Activated CD8-positive, alpha-beta T cell treated with anti-CD3 and anti-CD28 coated beads for 36 hours (primary cell): ENCODE measurements around the gene CXCR6. TPM values are rescaled to one million over a fixed set of nuclear protein-coding genes. Genes with fewer than 3 reads are reported as not detected.

Experiments
- ATAC-seq: fragments of 200-7000 bp; cut with Tn5 transposase; one replicate; pipeline ENCODE4 v1.10.0; 2021; ENCODE audit warnings: mild to moderate bottlenecking, moderate library complexity
- CTCF ChIA-PET: fragments of 350-600 bp; sonication (Branson Sonifier 250); formaldehyde crosslinking; loops from one replicate; lab custom pipeline; 2021; ENCODE audit warnings: antibody characterized with exemption; lab: Charles Lee
- POLR2A ChIA-PET: fragments of 350-600 bp; sonication (Branson Sonifier 250); formaldehyde crosslinking; loops from one replicate; lab custom pipeline; 2021; ENCODE audit warnings: antibody characterized with exemption; lab: Charles Lee
- DNase-seq: peaks from one replicate; pipeline ENCODE4 v3.0.0-alpha.2; 2020
- H3K27ac Mint-ChIP-seq: one replicate; pipeline ENCODE4 v1.8.0; 2021; ENCODE audit warnings: mild to moderate bottlenecking, mixed read lengths
- H3K27me3 Mint-ChIP-seq: one replicate; pipeline ENCODE4 v1.8.0; 2021; ENCODE audit warnings: mixed read lengths
- H3K36me3 Mint-ChIP-seq: one replicate; pipeline ENCODE4 v1.8.0; 2021; ENCODE audit warnings: low read depth, mixed read lengths
- H3K4me1 Mint-ChIP-seq: one replicate; pipeline ENCODE4 v1.8.0; 2021; ENCODE audit warnings: low read depth, mixed read lengths
- H3K4me3 Mint-ChIP-seq: one replicate; pipeline ENCODE4 v1.8.0; 2021; ENCODE audit warnings: mild to moderate bottlenecking, moderate library complexity, mixed read lengths
- H3K9me3 Mint-ChIP-seq: one replicate; pipeline ENCODE4 v1.8.0; 2021; ENCODE audit warnings: mixed read lengths
- CTCF ChIP-seq: fragments of 200-600 bp; IDR thresholded peaks from one replicate; pipeline ENCODE4 v1.8.0; 2022; ENCODE audit warnings: antibody characterized with exemption, mild to moderate bottlenecking
- intact Hi-C: fragments of 100-400 bp; cut with micrococcal nuclease; formaldehyde crosslinking; loops from one replicate; pipeline ENCODE4 v1.10.0; 2022
- total RNA-seq, 2 experiments: library from RNA; stranded (reverse); gene quantifications; one replicate each; pipeline ENCODE4 v1.2.3, GENCODE V29; 2021

CXCR6 gene
- total RNA-seq, 2 experiments from 2014 or later, result 3.2 to 3.4 TPM

DNA sequence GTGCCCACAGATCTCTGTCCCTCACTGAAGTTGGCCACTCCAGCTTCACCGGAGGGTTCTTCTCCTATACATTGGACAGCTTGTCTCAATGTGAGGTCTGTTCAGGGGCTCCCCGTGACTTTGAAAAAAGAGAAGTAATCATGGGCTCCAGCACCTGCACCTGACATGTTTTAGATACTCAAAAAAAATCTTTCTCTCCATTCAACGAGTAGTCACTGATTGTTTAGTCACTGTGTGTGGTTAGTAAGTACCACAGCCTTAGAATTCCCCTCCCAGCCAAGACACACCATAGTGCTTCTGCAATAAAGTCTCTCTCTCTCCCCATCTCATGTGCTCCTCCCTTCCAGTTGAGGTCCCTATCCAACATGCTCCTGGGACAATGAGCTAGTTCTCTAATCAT is 38.3 kb upstream of the CXCR6 start:
- Mint-ChIP-seq H3K27me3 (peaks cover 20% of the 10 kb centered on the region), H3K36me3 (peaks cover 5% of the 10 kb centered on the region), H3K27ac (no peak overlapping the region), H3K4me3 (no peak overlapping the region), H3K9me3 (no peaks in the 10 kb centered on the region), H3K4me1 (peaks cover 22% of the 10 kb centered on the region)
- ChIA-PET POLR2A (interaction anchor here (1.3 kb wide), 2 partner anchors 16 to 17 kb away, joined by 3 read pairs; no protein-coding TSS in a partner anchor), CTCF (interaction anchor here (1.5 kb wide), 1 partner anchor 34 kb away, joined by 4 read pairs; no protein-coding TSS in a partner anchor)
- peak; percentile 63 for ATAC-seq
- DNase-seq, result no peak
- intact Hi-C loops, result no loop called here
- no peak for TF ChIP-seq CTCF

DNA sequence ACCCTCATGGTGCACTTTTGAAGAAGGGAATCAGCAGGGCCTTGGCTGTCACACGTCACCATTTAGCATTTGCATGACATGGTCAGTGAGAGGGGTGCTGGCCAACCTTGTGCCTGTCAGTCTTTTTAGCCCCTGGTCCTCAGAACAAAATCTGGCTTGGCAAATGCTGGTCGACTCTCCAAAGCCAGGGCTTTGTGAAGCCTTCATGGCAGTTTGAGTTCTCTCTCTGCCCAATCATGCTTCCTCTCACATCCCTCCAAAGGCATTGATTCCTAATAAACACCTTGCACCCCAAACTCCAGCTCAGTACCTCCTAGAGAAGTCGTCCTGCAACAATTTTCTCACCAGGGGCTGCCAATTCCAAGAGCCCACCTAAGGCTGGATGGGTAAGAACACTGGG is 37.5 kb upstream of the CXCR6 start:
- DNase-seq (no peak), ATAC-seq (no peak)
- no peak for TF ChIP-seq CTCF
- peaks cover 24% of the 10 kb centered on the region for H3K27me3 Mint-ChIP-seq
- POLR2A ChIA-PET, result interaction anchor here (1.3 kb wide), 1 partner anchor 17 kb away, joined by 3 read pairs; no protein-coding TSS in a partner anchor
- intact Hi-C loops, result no loop called here
- peaks cover 22% of the 10 kb centered on the region for H3K4me1 Mint-ChIP-seq
- CTCF ChIA-PET, result no interaction called here
- no peak overlapping the region for H3K27ac Mint-ChIP-seq
- H3K36me3 Mint-ChIP-seq, result peaks cover 5% of the 10 kb centered on the region
- no peak overlapping the region for H3K4me3 Mint-ChIP-seq
- H3K9me3 Mint-ChIP-seq, result no peaks in the 10 kb centered on the region

GRCh38 chr3:45906681-45907407 is 36.4 kb upstream of the CXCR6 start:
- no peak for TF ChIP-seq CTCF
- no peak overlapping the region for H3K27ac Mint-ChIP-seq
- H3K36me3 Mint-ChIP-seq, result peaks cover 5% of the 10 kb centered on the region
- H3K4me3 Mint-ChIP-seq, result no peak overlapping the region
- peaks cover 23% of the 10 kb centered on the region for H3K27me3 Mint-ChIP-seq
- peaks cover 22% of the 10 kb centered on the region for H3K4me1 Mint-ChIP-seq
- POLR2A ChIA-PET, result no interaction called here
- H3K9me3 Mint-ChIP-seq, result no peaks in the 10 kb centered on the region
- intact Hi-C loops, result no loop called here
- DNase-seq, result no peak
- no peak for ATAC-seq
- CTCF ChIA-PET, result no interaction called here

- ChIA-PET POLR2A (interaction anchor here (0.6 kb wide), 1 partner anchor 33 kb away, joined by 3 read pairs; no protein-coding TSS in a partner anchor), CTCF (interaction anchor here (1.2 to 2.9 kb wide), 3 partner anchors 21 to 165 kb away, joined by 3 to 7 read pairs (median 4); no protein-coding TSS in a partner anchor)
- ATAC-seq (peak; percentile 78), DNase-seq (peak; percentile 31)
- intact Hi-C loops, result no loop called here
- Mint-ChIP-seq H3K27me3 (peaks cover 25% of the 10 kb centered on the region), H3K4me1 (peaks cover 22% of the 10 kb centered on the region), H3K36me3 (peaks cover 5% of the 10 kb centered on the region), H3K27ac (no peak overlapping the region), H3K9me3 (no peaks in the 10 kb centered on the region), H3K4me3 (no peak overlapping the region)
- no peak for TF ChIP-seq CTCF
Measured at GRCh38 chr3:45907769-45908705, 35.2 kb upstream of the CXCR6 start.
